Activated T-cell treated with anti-CD3 and anti-CD28 coated beads, Interleukin-2, amount 50 U/mL, for 1 hour (primary cell): ENCODE measurements around the gene SMTNL1.

Experiments
- DNase-seq: peaks from one replicate; pipeline ENCODE4 v3.0.0-alpha.2; 2020

SMTNL1 gene

GRCh38 chr11:57597916-57598830 lies 60.8 kb downstream of the SMTNL1 start:
- no peak for DNase-seq

DNA sequence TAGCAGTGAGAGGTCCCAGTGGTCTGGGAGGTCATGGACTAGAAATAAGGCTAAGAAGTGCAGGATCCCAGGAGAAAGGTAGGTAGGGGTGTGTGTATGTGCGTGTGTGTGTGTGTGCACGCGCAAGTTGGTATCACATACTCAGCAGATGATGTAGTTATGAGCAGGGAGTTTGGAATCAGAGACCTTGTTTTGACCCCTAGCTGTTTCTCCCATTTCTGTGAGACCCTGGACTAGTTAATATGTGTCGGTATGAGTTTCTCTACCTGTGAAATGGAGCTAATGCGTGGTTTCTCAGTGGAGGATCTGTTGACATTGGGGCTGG lies 61.4 kb downstream of the SMTNL1 start:
- DNase-seq: no peak

- no peak for DNase-seq
Measured at GRCh38 chr11:57599381-57599780, 62.0 kb downstream of the SMTNL1 start.
